RWPE1 (cell line): ENCODE data around the gene LAIR2.
"Not testable (repeated sequence)": the region's sequence is repeated elsewhere in the genome, so short reads cannot be mapped to it uniquely, and the experiment has no call there.

ENCODE experiments used
- CTCF ChIA-PET: fragments of 350-600 bp; sonication (Branson Sonifier 250); formaldehyde crosslinking; extraction: SDS; loops from one replicate; lab custom pipeline; 2021; lab: Yijun Ruan, JAX
- POLR2A ChIA-PET: fragments of 400-600 bp; formaldehyde crosslinking; extraction: SDS; loops from one replicate; lab custom pipeline; 2020; ENCODE audit warnings: antibody characterized with exemption; ENCODE audit not compliant: low non-redundant PET; lab: Yijun Ruan, JAX
- DNase-seq: peaks from one replicate; pipeline ENCODE4 v3.0.0; 2012; ENCODE audit warnings: low spot score
- H3K27ac ChIP-seq: fragments of 450-650 bp; 2 replicates; pipeline ENCODE4 v1.5.1; 2017
- CTCF ChIP-seq: fragments of 450-650 bp; conservative IDR thresholded peaks from 2 replicates; pipeline ENCODE4 v1.5.1; 2017; ENCODE audit warnings: low read depth, mild to moderate bottlenecking

Gene LAIR2

GRCh38 chr19:54464630-54465425 is 37.8 kb upstream of the LAIR2 start:
- H3K27ac ChIP-seq = peak overlapping the region; percentile 99
- ChIA-PET CTCF (no interaction called here), POLR2A (no interaction called here)
- TF ChIP-seq CTCF = no peak
- peak; percentile 78 for DNase-seq

GRCh38 chr19:54465426-54466109 is 37.1 kb upstream of the LAIR2 start:
- H3K27ac ChIP-seq = peak overlapping the region; percentile 99
- ChIA-PET POLR2A (no interaction called here), CTCF (interaction anchor here (0.6 kb wide), 1 partner anchor 211 kb away, joined by 5 read pairs; no protein-coding TSS in a partner anchor)
- DNase-seq = no peak
- TF ChIP-seq CTCF = no peak

- DNase-seq, POLR2A ChIA-PET: not testable (repeated sequence)
- peak overlapping the region; percentile 99 for H3K27ac ChIP-seq
- CTCF ChIA-PET = interaction anchor here (0.6 kb wide), 1 partner anchor 211 kb away, joined by 5 read pairs; no protein-coding TSS in a partner anchor
Measured at GRCh38 chr19:54466110-54466480, 36.5 kb upstream of the LAIR2 start.

GRCh38 chr19:54469496-54469934 is 33.1 kb upstream of the LAIR2 start:
- DNase-seq = no peak
- POLR2A ChIA-PET = no interaction called here
- peak overlapping the region; percentile 67 for H3K27ac ChIP-seq
- no peak for TF ChIP-seq CTCF
- CTCF ChIA-PET = no interaction called here

GRCh38 chr19:54470276-54470887 is 32.2 kb upstream of the LAIR2 start:
- ChIA-PET CTCF (no interaction called here), POLR2A (no interaction called here)
- peak overlapping the region; percentile 67 for H3K27ac ChIP-seq
- no peak for TF ChIP-seq CTCF
- no peak for DNase-seq

GRCh38 chr19:54470991-54471782 is 31.4 kb upstream of the LAIR2 start:
- no peak for TF ChIP-seq CTCF
- peak; percentile 47 for DNase-seq
- H3K27ac ChIP-seq = peak overlapping the region; percentile 65
- ChIA-PET CTCF (interaction anchor here (1.0 kb wide), 1 partner anchor 11 kb away, joined by 3 read pairs; no protein-coding TSS in a partner anchor), POLR2A (no interaction called here)
